GM18520 (cell line): ENCODE results near the gene SNRPB.

Experiments used
- ATAC-seq: cut with Tn5 transposase; IDR thresholded peaks from one replicate; pipeline ENCODE4 v1.9.1; 2021; ENCODE audit not compliant: unreplicated experiment

SNRPB gene

DNA sequence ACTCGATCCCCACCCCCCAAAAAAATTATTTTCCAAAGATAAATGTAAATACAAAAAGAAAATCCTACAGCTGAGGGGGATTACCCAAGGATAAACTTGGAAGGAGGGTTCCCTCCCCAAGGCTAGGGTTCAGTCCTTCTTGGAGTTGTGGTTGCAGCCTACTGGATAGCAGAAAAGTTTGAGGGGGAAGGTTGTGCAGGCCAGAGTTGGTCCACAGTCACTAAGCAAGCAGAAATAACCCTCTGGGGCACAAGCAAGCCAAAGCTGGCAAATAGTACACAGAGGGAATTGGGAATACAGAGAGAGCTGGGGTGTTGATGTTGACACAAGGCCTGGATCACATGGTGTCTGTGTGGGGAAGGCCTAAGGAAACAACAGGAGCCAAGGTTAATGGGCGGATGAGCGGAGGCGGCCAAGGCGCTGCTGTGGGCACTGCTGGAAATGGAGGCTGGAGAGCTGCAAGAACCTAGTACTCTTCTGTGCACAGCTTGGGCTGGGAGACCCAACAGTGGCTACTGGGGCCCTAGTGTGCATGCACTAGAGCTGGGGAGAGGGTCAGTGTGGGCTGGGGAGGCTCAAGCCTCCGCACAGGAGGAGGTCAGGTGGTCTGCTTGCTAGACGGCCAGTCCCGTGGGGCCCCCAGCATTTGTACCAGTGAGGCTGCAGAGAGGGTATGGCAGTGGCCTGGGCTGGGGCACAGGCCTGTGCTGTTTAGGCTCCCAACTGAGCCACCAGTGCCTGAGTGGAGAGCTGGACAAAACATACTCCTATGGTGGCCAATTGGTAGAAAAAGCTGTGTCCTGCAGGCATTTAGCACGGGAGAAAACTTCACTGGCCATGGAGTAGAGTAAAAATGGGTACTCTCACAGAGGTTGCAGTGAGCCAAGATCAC lies 5.5 kb upstream of the SNRPB start:
- no peak for ATAC-seq

DNA sequence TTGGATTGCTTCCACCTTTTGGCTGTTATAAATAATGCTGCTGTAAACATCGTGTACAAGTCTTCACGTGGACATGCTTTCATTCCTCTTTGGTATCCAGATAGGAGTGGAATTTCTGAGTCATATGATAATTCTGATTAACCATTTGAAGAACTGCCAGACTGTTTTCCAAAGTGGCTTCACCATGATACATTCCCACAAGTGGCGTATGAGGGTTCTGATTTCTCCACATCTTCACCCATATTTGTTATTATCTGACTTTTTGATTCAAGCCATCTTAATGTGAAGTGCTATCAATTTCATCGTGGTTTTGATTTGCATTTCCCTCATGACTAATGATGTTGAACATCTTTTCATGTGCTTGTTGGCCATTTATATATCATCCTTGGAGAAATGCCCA lies 2.9 kb upstream of the SNRPB start:
- ATAC-seq = no peak

DNA sequence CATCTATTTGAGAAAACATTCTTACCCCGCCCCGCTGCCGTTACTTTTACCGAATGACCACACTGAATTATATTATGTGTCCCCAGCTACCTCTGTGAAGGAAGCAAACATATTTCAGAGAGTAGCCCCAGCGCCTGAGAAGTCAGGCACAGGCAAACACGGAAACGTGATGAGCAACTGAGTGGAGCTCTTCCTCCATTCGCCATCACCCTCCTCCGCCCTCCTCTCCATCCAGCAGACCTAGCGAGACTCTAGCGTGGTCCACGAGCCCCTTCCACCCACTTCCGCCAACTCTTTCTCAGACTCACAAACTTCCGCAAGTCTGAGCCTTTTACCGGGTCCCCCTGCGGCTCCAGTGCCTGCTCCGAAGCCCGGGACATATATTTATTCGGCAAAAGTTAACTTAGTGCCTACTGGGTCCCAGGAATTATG lies 582 bp downstream of the SNRPB start:
- no peak for ATAC-seq

- ATAC-seq = no peak
These were observed 1.8 kb downstream of the SNRPB start for GRCh38 chr20:2468581-2469407.

DNA sequence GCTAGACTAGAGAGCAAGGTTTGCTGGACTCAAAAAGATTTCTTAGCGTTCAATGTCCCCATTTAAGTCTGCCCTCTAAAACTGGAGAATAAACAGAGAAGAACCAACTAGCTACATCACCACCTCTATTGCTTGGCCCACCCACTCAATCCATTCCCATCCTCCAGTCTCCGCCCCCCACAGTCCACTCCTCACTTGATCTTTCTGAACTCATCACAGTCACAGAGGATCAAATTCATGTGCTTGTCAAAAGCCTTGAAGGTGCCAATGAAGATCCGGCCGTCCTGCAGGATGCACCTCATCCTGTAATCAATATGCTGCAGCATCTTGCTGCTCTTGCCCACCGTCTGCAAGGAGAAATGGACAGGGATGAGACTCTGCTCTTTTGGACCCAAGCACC lies 3.2 kb downstream of the SNRPB start:
- ATAC-seq = no peak

- no peak for ATAC-seq
These were observed 5.5 kb downstream of the SNRPB start for GRCh38 chr20:2465100-2465499.

- ATAC-seq = no peak
These were observed 6.8 kb downstream of the SNRPB start for GRCh38 chr20:2463616-2464365.

DNA sequence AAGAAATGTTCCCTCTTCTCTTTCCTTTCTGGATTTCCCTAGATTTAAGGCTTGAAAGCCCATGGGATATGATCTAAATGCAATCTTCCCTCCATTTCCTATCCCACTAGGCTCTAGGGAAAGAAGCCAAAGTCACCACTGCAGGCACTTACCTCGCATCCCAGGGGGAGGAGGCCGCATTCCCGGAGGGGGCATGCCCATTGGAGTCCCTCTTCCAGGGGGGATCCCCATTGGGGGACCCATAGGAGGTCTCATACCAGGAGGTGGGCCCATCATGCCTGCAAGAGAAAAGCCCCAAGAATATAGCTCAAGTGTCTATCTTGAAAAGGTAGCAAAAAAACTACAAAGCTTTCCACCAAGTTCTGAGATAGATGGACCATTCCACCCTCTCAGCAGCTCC lies 8.1 kb downstream of the SNRPB start:
- ATAC-seq = no peak

GRCh38 chr20:2460752-2461424 lies 9.7 kb downstream of the SNRPB start:
- no peak for ATAC-seq

DNA sequence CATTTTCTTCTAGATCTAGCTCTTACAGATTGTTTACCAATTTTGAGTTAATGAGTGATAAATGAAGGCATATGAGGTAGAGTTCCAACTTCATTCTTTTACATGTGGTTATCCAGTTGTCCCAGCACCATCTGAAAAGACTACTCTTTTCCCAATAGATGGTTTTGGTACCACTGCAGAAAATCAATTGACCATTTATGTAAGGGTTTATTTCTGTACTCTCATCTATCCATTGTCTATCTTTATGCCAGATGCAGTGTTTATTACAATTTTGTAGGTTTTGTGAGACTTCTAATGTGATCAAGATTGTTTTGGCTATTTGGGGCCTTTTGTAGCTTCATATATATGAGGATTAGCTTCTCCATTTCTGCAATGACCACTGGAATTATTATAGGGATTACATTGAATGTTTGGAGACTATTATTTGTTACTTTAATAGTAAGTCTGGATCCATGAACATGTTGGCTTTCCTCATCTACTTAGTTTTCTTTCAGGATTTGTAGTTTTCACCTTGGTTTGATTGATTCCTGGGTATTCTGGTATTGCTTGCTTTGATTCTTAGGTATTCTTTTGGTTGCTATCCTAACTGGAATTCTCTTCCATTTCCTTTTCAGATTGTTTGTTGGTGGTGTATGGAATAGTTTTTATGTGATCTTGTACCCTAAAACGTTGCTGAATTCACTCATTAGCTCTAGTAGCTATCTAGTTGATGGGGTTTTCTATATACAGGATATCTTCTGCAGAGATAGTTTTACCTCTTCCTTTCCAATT lies 10.4 kb downstream of the SNRPB start:
- ATAC-seq = no peak

- ATAC-seq = no peak
These were observed 11.6 kb downstream of the SNRPB start for GRCh38 chr20:2458919-2459499.

GRCh38 chr20:2455771-2456497 lies 14.7 kb downstream of the SNRPB start:
- ATAC-seq = no peak

DNA sequence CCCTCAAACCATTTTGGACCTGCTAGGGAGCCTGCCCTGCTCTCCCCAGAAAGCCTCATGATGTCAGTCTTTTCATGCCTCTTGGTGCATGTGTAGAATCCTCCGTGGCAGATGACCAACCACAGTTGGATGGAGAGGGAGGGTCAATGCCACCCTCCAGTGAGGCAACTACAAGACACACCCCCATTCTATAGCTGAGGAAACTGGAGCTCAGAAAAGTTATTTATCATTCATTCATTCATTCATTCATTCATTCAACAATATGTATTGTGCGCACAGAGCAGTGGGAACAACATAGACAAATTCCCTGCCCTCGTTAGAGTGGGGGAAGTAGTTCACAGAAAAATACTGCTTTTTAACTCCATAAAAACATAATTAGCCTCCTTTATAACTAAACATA lies 16.8 kb downstream of the SNRPB start:
- no peak for ATAC-seq

GRCh38 chr20:2451939-2452732 lies 18.5 kb downstream of the SNRPB start:
- no peak for ATAC-seq

- no peak for ATAC-seq
These were observed 19.2 kb downstream of the SNRPB start for GRCh38 chr20:2451422-2451821.

GRCh38 chr20:2449386-2449785 lies 21.2 kb downstream of the SNRPB start:
- no peak for ATAC-seq

DNA sequence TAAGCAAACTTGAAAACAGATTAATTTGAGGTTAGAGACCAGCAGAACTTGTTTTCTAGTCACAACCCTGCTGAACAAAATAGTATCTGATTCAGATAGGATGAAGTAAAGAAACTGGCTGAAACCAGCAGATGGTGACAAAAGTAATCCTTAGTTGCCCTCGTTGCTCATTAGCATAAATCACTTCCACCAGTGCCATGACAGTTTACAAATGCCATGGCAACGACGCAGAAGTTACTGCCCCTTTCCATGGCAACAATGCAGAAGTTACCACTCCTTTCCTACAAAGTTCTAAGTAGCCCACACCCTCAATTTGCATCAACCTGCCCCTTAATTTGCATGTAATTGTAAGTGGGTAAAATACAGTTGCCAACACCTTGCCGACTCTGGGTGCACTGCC lies 23.7 kb downstream of the SNRPB start:
- ATAC-seq = no peak

GRCh38 chr20:2431185-2431584 lies 39.4 kb downstream of the SNRPB start:
- no peak for ATAC-seq
